Epithelial cell of proximal tubule (primary cell): ENCODE results near the gene HECA. TPM values are rescaled to one million over a fixed set of nuclear protein-coding genes. Genes with fewer than 3 reads are reported as not detected.

ENCODE experiments used
- DNase-seq: peaks from one replicate; pipeline ENCODE4 v3.0.0-alpha.2; 2011; ENCODE audit warnings: low read depth
- H3K4me3 ChIP-seq: 2 replicates; pipeline ENCODE4 v1.5.1; 2011; ENCODE audit warnings: low read depth, mild to moderate bottlenecking, low read length
- CTCF ChIP-seq: conservative IDR thresholded peaks from 2 replicates; pipeline ENCODE4 v1.5.1; 2012; ENCODE audit warnings: low read depth, mild to moderate bottlenecking, low read length
- total RNA-seq: library from RNA; depleted of rRNA; stranded (reverse); fragments of >200 nt; gene quantifications from 2 replicates; pipeline ENCODE4 v1.2.3, GENCODE V29; 2015

HECA gene
- 8.1 and 11.1 TPM in 2 replicates for total RNA-seq

DNA sequence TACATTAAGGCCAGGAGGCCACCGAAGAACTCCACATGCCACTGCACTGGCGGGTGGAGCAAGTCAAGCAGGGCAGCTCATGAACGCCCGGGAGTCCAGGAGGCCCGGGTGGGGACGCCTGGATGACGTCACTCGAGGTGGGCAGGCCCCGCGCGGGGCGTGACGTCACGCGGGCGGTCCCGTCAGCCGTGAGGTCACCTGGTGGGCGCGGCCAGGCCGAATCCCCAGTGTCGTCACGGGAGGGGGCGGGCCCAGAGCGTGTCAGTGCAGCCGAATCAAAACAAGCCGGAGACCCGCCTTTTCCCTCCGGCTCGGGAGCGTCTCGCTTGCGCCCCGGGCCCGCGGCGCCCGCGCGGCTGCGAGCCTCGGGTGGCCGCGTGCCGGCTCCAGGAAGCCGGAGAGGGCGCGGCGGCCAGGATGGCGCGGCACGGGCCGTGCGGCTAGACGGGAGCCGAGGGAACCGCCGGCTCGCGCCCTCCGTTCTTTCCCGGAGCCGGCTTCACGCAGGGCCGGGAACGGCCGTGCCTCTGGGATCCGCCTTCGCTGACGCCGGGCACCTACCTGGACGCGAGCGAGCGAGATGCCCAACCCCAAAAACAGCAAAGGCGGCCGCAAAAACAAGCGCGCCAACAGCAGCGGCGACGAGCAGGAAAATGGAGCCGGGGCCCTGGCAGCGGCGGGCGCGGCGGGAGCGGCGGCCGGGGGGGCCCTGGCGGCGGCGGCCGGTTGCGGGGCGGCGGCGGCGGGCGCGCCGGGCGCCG lies at the start of gene HECA:
HECA (plus strand) TSS at position 264 of the 761 bp plus-strand sequence; CDS start at position 581, 317 bp downstream.
- H3K4me3 ChIP-seq, result peak within 1 kb of the TSS; percentile 85
- TF ChIP-seq CTCF, result no peak
- DNase-seq, result peak; percentile 16

DNA sequence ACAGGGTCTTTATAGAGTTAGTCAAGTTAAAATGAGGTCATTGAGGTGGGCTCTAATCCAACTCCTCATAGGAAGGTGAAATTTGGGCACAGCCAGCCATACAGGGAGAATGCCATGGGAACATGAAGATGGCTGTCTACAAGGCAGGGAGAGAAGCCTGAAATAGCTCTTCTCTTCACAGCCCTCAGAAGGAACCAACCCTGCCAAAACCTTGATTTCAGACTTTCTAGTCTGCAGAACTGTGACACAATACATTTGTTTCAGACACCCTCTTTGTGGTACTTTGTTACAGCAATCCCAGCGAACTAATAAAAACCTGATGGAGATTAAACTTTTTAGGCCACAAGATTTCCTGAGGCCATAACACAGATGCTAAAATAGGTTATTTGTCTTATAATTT lies 43.1 kb upstream of the HECA start:
- no peak for DNase-seq
- TF ChIP-seq CTCF, result no peak
- H3K4me3 ChIP-seq, result no peak overlapping the region

GRCh38 chr6:139099984-139100383 lies 34.9 kb upstream of the HECA start:
- no peak for TF ChIP-seq CTCF
- no peak overlapping the region for H3K4me3 ChIP-seq
- no peak for DNase-seq

DNA sequence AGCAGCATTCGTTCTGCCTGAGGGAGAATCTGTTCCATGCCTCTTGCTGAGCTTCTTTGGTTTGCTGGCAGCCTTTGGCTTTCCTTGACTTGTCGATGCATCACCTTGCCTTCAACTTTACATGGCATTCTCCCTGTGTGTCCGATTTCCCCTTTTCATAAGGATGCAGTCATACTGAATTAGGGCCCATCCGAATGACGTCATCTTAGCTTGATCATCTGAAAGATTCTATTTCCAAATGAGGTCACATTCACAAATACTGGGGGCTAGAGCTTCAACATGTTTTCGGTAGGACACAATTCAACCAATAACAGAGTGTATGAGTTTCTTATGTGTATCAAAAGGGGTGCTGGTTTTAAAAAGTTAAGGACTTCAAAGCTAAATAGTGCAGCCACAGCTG lies 27.8 kb upstream of the HECA start:
- TF ChIP-seq CTCF, result no peak
- no peak for DNase-seq
- H3K4me3 ChIP-seq, result no peak overlapping the region

GRCh38 chr6:139108378-139108777 lies 26.5 kb upstream of the HECA start:
- no peak for TF ChIP-seq CTCF
- H3K4me3 ChIP-seq, result no peak overlapping the region
- no peak for DNase-seq

- peak; percentile 46 for TF ChIP-seq CTCF
- no peak overlapping the region for H3K4me3 ChIP-seq
- no peak for DNase-seq
Measured at GRCh38 chr6:139109558-139109957, 25.3 kb upstream of the HECA start.

DNA sequence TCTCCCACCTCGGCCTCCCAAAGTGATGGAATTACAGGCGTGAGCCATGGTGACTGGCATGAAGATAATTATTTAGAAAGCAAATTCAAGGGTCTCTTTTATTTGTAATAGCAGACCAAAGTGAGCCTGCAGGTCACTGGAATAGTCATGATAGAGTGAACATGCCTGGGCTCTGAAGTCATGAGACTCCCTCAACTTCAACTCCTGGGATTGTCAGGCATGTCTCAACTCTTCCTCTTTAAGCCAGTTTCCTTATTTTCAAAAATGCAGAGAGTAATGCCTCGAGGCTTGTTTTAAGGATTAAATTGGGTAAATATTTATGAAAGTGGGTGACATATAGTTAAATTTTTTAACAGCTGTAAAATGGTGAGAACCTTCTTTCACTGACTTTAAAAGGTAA lies 22.7 kb upstream of the HECA start:
- TF ChIP-seq CTCF, result no peak
- no peak for DNase-seq
- no peak overlapping the region for H3K4me3 ChIP-seq
